PC-3 (cell line): Measurements from ENCODE around the gene NTM. TPM values are rescaled to one million over a fixed set of nuclear protein-coding genes. Genes with fewer than 3 reads are reported as not detected.

ENCODE experiments used
- ATAC-seq: fragments of 200-7000 bp; cut with Tn5 transposase; 2 replicates; pipeline ENCODE4 v1.9.1; 2020; ENCODE audit warnings: mild to moderate bottlenecking, moderate library complexity
- BruUV-seq: library from RNA; stranded (reverse); fragments of 400-500 nt; replicated peaks from 2 replicates; lab custom pipeline; 2021; lab: Mats Ljungman, UMichigan
- CTCF ChIA-PET: fragments of 300-600 bp; sonication (Branson Sonifier 250); formaldehyde crosslinking; loops from one replicate; lab custom pipeline; 2022; ENCODE audit warnings: antibody characterized with exemption; lab: Charles Lee
- POLR2A ChIA-PET: fragments of 300-600 bp; sonication (Branson Sonifier 250); formaldehyde crosslinking; loops from one replicate; lab custom pipeline; 2022; ENCODE audit warnings: antibody characterized with exemption; ENCODE audit not compliant: unreplicated experiment; lab: Charles Lee
- DNase-seq: peaks from one replicate; pipeline ENCODE4 v3.0.0-alpha.2; 2015
- H2AFZ ChIP-seq: fragments of 300-600 bp; sonication (generic); 2 replicates; pipeline ENCODE4 v1.6.0; 2016; ENCODE audit warnings: antibody characterized with exemption, low read length
- H3F3A ChIP-seq: fragments of 300-600 bp; sonication (generic); one replicate; pipeline ENCODE4 v1.6.0; 2017; ENCODE audit warnings: antibody characterized with exemption, low read length, control low read depth, mild to moderate bottlenecking; ENCODE audit not compliant: unreplicated experiment
- H3K27ac ChIP-seq: fragments of 300-600 bp; sonication (generic); 2 replicates; pipeline ENCODE4 v1.5.1; 2016; ENCODE audit warnings: mild to moderate bottlenecking, low read length
- H3K27me3 ChIP-seq: fragments of 300-600 bp; sonication (generic); 2 replicates; pipeline ENCODE4 v1.6.1; 2016; ENCODE audit warnings: low read length, mixed read lengths
- H3K36me3 ChIP-seq: fragments of 300-600 bp; sonication (generic); 2 replicates; pipeline ENCODE4 v1.6.1; 2016; ENCODE audit warnings: low read depth, mixed run types, low read length, mixed read lengths
- H3K4me1 ChIP-seq: fragments of 300-600 bp; sonication (generic); 2 replicates; pipeline ENCODE4 v1.5.1; 2016; ENCODE audit warnings: low read length; ENCODE audit not compliant: insufficient read depth
- H3K4me2 ChIP-seq: fragments of 300-600 bp; sonication (generic); 2 replicates; pipeline ENCODE4 v1.6.0; 2016; ENCODE audit warnings: low read length
- H3K4me3 ChIP-seq: fragments of 300-600 bp; sonication (generic); 2 replicates; pipeline ENCODE4 v1.5.1; 2016; ENCODE audit warnings: mild to moderate bottlenecking, low read length, mixed read lengths
- H3K79me2 ChIP-seq: fragments of 300-600 bp; sonication (generic); 2 replicates; pipeline ENCODE4 v1.6.1; 2017; ENCODE audit warnings: low read length, mixed read lengths
- H3K9ac ChIP-seq: fragments of 300-600 bp; sonication (generic); 2 replicates; pipeline ENCODE4 v1.6.0; 2016; ENCODE audit warnings: mild to moderate bottlenecking, low read length
- H3K9me2 ChIP-seq: fragments of 300-600 bp; sonication (generic); replicated peaks from 2 replicates; pipeline ENCODE4 v1.6.1; 2016; ENCODE audit warnings: mixed run types, low read length, mixed read lengths
- H3K9me3 ChIP-seq: fragments of 300-600 bp; sonication (generic); 2 replicates; pipeline ENCODE4 v1.6.1; 2016; ENCODE audit warnings: low read length, mixed read lengths
- H4K20me1 ChIP-seq: fragments of 300-600 bp; sonication (generic); 2 replicates; pipeline ENCODE4 v1.6.1; 2016; ENCODE audit warnings: low read length, mixed read lengths
- EZH2 ChIP-seq: fragments of 300-600 bp; sonication (generic); IDR thresholded peaks from one replicate; pipeline ENCODE4 v1.6.1; 2017; ENCODE audit warnings: antibody characterized with exemption, mild to moderate bottlenecking, low read length; ENCODE audit not compliant: unreplicated experiment
- EZH2phosphoT487 ChIP-seq: fragments of 300-600 bp; sonication (generic); IDR thresholded peaks from 2 replicates; pipeline ENCODE4 v1.6.1; 2018; ENCODE audit warnings: mild to moderate bottlenecking, antibody characterized with exemption, low read length, borderline replicate concordance
- intact Hi-C: fragments of 100-400 bp; cut with micrococcal nuclease; formaldehyde crosslinking; loops from 2 replicates; pipeline ENCODE4 v1.9.0; 2023
- total RNA-seq: library from RNA; depleted of rRNA; stranded (reverse); fragments of >200 nt; gene quantifications from 2 replicates; pipeline ENCODE4 v1.2.3, GENCODE V29; 2014
- TF ChIP-seq, protein P1 (sequence below): fragments of 300-600 bp; sonication (generic); conservative IDR thresholded peaks from 2 replicates; pipeline ENCODE4 v1.5.1; 2017; ENCODE audit warnings: antibody characterized with exemption, low read depth, mild to moderate bottlenecking, low read length

Gene NTM
- total RNA-seq, 1 experiment from 2014 or later, result not detected

DNA sequence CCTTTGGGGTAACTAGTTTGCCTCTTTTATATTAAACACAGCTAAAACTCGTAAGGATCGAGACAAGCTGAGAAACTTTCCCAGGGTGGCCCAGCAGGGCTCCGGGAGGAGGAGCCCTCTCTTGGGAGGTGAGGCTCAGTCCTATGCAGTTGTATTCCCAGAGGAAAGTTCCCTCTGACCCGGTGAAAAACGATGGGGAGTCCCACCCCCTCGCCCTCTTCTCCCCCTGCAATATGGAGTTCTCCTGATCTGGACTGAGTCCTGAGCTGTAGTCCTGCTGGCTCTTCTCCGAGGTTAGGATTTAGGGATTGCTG, 1.3 kb downstream of the NTM start:
- Histone ChIP-seq H4K20me1 (no peaks in the 10 kb centered on the region), H3K4me3 (no peak overlapping the region), H3K4me1 (no peaks in the 10 kb centered on the region), H3K9me3 (no peaks in the 10 kb centered on the region), H3K36me3 (no peaks in the 10 kb centered on the region), H3K27me3 (peaks cover 87% of the 10 kb centered on the region), H2AFZ (no peak overlapping the region), H3K9me2 (no peaks in the 10 kb centered on the region), H3K27ac (no peak overlapping the region), H3K4me2 (no peak overlapping the region), H3F3A (no peaks in the 10 kb centered on the region), H3K79me2 (no peaks in the 10 kb centered on the region), H3K9ac (no peak overlapping the region)
- no peak for ATAC-seq
- TF ChIP-seq EZH2phosphoT487 (no peak), EZH2 (no peak)
- TF ChIP-seq, protein P1, sequence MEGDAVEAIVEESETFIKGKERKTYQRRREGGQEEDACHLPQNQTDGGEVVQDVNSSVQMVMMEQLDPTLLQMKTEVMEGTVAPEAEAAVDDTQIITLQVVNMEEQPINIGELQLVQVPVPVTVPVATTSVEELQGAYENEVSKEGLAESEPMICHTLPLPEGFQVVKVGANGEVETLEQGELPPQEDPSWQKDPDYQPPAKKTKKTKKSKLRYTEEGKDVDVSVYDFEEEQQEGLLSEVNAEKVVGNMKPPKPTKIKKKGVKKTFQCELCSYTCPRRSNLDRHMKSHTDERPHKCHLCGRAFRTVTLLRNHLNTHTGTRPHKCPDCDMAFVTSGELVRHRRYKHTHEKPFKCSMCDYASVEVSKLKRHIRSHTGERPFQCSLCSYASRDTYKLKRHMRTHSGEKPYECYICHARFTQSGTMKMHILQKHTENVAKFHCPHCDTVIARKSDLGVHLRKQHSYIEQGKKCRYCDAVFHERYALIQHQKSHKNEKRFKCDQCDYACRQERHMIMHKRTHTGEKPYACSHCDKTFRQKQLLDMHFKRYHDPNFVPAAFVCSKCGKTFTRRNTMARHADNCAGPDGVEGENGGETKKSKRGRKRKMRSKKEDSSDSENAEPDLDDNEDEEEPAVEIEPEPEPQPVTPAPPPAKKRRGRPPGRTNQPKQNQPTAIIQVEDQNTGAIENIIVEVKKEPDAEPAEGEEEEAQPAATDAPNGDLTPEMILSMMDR, result no peak
- DNase-seq, result no peak
- intact Hi-C loops, result no loop called here
- ChIA-PET POLR2A (no interaction called here), CTCF (no interaction called here)
- BruUV-seq, result no TSS peak

GRCh38 chr11:131372234-131372962, 2.0 kb downstream of the NTM start:
- Histone ChIP-seq H4K20me1 (no peaks in the 10 kb centered on the region), H2AFZ (no peak overlapping the region), H3K9ac (no peak overlapping the region), H3F3A (no peaks in the 10 kb centered on the region), H3K27me3 (peaks cover 93% of the 10 kb centered on the region), H3K4me3 (no peak overlapping the region), H3K4me1 (no peaks in the 10 kb centered on the region), H3K79me2 (no peaks in the 10 kb centered on the region), H3K27ac (no peak overlapping the region), H3K9me2 (no peaks in the 10 kb centered on the region), H3K36me3 (no peaks in the 10 kb centered on the region), H3K9me3 (no peaks in the 10 kb centered on the region), H3K4me2 (no peak overlapping the region)
- POLR2A ChIA-PET, result no interaction called here
- intact Hi-C loops, result no loop called here
- ATAC-seq (no peak), DNase-seq (no peak)
- TF ChIP-seq EZH2, result no peak
- TF ChIP-seq, protein P1, result no peak
- TF ChIP-seq EZH2phosphoT487, result no peak
- CTCF ChIA-PET, result no interaction called here
- BruUV-seq, result no TSS peak

DNA sequence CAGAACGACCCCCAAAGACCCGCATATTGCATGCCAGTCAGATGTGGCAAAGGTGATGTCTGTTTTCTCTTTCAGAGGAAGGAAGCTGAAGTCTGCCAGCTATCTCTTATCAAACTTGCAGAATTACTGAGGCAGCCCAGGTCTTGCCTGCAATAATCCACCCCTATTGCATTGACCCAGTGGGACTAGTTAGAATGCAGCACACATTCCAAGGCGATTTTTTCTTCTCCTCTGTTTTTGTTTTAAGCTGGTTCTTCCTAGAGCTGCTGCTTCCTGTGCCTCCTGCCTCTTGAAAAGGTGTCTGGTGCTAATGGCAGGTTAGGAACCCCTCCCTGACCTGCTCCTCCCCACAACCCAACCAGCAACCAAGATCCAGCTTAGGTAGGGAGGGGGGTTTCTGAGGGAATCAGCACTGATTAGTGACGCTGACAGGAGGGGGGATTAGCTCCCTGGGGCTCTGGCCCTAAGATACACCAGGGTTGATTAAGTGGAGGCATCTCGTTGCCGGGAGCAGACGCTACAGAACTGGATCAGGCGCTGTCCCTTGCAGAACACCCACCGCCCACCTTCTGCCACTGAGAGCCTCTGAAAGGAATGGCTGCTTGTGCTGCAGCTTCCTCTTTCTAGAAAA, 2.8 kb downstream of the NTM start:
- H4K20me1 ChIP-seq, result no peaks in the 10 kb centered on the region
- no peak overlapping the region for H3K27ac ChIP-seq
- no peaks in the 10 kb centered on the region for H3K79me2 ChIP-seq
- DNase-seq (no peak), ATAC-seq (no peak)
- no peaks in the 10 kb centered on the region for H3K9me3 ChIP-seq
- peaks cover 90% of the 10 kb centered on the region for H3K27me3 ChIP-seq
- no peak overlapping the region for H2AFZ ChIP-seq
- no peaks in the 10 kb centered on the region for H3K4me1 ChIP-seq
- no peaks in the 10 kb centered on the region for H3K9me2 ChIP-seq
- no TSS peak for BruUV-seq
- H3K4me2 ChIP-seq, result no peak overlapping the region
- no peak overlapping the region for H3K9ac ChIP-seq
- no peaks in the 10 kb centered on the region for H3K36me3 ChIP-seq
- H3K4me3 ChIP-seq, result no peak overlapping the region
- ChIA-PET CTCF (no interaction called here), POLR2A (no interaction called here)
- intact Hi-C loops, result no loop called here
- H3F3A ChIP-seq, result no peaks in the 10 kb centered on the region
- TF ChIP-seq, protein P1, result no peak
- TF ChIP-seq EZH2, result no peak
- no peak for TF ChIP-seq EZH2phosphoT487
